ENCODE data around the gene TPSAB1.

The TPSAB1 gene

DNA sequence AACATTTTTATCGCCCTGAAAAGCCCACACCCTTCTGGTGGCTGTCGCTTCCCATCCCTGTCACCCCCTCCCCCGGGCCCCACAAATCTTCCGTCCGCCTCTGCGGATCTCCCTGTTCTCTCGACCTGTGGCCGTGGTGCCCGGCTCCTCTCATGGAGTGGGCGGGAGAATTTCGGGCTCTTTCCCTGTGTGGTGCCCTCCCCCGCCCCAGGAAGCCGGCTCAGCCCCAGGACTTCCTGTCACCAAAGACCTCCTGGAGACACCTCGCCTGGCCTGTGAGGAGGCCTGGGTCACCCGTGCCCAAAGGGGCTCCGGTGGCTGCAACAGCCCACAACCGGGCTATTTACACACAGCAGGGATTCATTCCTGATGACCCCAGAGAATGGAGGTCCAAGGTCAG is 42.8 kb downstream of the TPSAB1 start:
- no peak for DNase-seq (ENCODE audit: low read depth in 2 of 3, low spot score in 1 of 3)

DNA sequence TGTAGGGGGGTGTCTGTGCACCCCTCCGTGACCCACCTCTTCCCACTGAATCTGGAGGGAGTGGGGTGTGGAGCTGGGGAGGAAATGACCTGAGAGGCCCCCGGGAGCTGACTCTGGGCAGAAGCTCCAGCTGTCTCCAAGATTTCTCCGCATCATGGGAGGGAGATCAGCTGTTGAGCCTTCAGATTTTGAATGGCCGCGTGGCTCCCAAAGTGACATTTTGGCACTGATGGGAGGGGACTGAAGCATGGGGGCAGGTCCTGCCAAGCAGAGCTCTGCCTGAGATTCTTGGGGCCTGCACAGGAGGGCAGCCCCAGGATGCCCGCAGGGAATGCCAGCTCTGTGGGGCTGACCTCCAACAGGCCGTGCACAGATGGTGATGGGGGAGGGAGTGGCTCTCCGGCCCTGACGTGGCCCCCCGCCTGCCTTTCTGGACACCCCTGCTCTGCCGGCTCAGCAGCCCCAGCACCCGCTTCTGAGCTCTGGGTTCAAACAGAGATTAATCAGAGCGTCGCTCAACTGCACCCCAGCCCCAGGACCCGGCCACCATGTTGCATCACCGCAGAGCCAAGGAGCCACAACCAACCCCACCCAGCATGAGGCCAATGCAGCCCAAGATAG is 43.6 kb downstream of the TPSAB1 start:
- no peak for DNase-seq (ENCODE audit: low read depth in 2 of 3, low spot score in 1 of 3)

DNA sequence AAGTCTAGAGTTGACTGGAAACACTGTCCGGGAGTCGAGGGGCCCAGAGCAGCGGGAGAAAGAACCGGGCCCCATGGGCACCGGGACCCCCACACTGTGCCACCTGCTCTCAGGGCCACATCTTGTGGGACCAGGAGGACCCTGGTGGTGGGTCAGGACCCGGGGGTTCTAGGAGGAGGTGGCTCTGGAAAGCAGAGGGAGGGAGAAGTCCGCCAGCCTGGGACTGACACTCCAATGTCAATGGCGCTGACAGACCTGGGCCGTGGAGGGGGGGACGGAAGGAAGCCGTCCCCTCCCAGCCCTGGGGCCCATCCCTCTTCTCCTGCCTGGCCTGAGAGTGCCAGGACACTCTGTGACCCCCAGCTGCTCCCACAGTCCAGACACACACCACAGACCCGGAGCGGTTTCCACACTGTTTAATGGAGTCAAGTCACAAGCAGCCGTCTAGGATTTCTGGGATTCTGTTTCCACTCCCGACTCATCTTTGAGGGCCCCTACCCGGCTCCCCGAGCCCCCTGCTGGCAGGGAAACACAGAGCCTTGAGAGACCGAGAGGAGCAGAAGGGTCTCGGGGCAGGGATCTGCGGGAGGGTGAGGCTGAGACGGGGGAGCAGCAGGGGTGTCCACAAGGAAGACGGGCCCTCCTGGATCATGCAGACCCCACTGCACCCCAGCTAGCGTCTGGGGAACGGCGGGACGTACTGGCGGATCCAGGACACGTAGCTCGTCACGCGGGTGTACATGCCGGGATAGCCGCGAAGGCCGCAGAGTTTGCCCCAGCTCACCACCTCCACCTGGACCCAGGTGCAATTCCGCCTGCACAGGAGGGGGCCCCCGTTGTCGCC is 45.4 kb downstream of the TPSAB1 start:
- no peak for DNase-seq (ENCODE audit: low read depth in 2 of 3, low spot score in 1 of 3)

DNA sequence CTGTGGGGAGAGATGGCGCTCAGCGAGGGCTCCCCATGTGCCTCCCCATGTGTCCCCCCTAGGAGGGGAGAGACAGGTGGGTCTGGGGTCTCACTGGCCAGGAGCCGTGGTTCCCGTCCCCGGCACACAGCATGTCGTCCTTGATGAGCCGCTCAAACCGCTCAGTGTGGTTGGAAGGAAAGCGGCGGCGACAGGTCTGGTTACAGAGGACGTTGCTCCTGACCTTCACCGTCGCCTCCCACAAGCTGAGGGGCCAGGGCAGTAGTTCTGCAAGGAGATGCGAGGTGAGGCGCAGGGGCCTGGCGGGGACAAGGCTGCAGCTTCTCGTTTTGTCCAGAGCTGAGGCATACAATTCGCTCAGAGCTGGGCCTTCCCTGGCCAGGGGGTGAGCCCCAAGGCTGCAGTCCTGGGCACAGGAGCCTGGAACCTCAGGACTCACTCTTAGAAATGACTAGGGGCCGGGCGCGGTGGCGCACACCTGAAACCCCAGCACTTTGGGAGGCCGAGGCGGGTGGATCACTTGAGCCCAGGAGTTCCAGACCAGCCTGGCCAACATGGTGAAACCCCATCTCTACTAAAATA is 46.1 kb downstream of the TPSAB1 start:
- no peak for DNase-seq (ENCODE audit: low read depth in 2 of 3, low spot score in 1 of 3)

DNA sequence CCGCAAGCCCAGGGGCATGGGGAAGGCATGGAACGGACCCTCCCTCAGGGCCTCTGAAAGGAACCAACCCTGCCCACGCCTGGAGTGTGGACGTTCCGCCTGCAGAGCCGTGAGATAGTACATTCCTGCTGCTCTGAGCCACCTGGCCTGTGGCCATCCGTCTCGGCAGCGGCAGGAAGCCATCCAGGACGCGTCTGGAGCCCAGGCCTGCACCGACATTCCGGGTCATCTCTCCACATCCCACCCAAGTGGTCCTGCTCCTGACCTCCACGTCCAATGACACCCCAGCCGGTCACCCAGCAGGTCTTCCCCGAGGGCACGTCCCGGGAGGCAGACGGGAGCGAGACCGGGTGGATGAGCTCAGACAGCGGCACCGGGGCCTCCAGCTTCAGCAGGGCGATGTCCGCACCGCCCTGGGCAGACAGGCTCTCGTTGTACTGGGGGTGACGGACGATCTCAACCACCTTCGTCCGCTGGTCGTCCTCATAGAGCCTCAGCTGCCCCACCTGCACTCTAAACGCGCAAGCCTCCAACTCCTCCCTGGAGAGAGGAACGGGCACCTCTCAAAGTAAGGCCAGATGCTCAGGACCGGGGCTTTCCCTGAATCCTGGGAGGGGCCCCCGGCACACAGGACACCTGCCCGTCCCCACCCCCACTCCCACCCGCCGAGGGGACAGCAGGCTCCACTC is 47.6 kb downstream of the TPSAB1 start:
- DNase-seq (ENCODE audit: low read depth in 2 of 3, low spot score in 1 of 3) = no peak

DNA sequence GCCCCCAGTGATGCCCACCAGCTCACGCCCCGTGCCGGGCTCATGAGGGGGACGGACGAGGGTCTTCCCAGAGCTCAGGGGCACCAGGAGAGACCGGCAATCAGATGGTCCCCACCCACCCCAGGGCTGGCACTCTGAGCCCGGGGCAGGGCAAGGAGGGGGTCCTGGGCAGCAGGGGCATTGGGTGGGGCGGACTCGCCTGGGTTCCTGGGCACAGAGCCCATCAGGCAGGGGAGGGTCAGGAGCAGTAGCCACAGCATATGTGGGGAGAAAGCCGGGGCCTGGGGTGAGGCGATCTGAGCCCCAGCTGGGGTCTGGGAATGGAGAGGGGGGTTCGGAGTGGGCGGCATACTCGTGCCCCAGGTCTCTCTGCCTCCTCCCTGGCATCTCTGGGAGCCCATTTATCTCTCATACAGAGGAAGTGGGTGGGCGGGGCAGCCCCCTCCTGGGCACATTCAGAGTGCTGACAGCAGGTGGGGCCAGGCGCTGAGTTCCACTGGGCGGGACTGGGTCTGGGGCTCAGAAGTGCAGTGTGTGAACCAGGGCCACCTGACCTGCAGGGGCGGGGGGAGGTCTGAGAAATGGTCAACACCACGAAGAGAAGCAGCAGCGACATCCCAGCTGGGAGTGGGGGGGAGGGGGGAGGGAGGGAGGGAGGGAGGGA is 48.4 kb downstream of the TPSAB1 start:
- DNase-seq (ENCODE audit: low read depth in 2 of 3, low spot score in 1 of 3) = no peak

DNA sequence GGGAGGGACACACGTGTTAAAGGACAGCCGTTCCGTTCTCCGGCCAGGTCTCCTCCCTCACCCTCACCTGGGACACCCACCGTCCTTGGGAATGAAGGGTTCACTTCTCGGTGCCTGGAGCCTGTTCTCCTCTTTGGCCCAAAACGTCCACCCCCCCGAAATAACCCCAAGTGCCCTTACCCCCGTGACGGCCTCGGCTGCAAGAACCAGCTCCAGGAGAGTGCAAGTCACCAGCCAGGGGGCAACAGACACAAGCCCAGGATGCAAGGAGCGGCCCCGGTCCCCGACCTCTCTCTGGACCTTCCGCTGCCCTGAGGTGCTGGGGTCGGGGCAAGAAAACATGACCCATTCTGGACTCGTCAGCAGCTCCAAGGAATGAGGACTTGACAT is 49.0 kb downstream of the TPSAB1 start:
- no peak for DNase-seq (ENCODE audit: low read depth in 2 of 3, low spot score in 1 of 3)

DNA sequence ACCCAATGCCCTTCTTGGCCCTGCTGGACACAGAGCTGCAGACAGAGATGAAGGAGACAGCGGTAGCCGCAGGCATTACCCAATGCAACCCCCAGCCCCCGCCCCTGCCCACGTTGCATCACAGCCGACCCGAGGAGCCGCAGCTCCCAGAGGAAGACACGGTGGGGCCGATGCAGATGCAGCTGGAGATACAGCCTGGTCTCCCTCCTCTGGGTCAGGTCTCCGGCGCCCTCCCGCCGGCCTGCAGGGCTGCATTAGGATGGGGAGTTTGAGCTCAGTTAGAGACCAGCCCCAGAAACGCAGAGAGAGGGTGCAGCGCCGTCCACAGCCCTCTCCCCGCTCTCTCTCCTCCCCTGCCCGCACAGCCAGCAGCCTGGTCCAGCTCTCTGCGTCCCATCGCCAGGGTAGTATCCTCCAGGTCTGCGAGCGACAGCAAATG is 49.6 kb downstream of the TPSAB1 start:
- DNase-seq (ENCODE audit: low read depth in 2 of 3, low spot score in 1 of 3) = no peak

DNA sequence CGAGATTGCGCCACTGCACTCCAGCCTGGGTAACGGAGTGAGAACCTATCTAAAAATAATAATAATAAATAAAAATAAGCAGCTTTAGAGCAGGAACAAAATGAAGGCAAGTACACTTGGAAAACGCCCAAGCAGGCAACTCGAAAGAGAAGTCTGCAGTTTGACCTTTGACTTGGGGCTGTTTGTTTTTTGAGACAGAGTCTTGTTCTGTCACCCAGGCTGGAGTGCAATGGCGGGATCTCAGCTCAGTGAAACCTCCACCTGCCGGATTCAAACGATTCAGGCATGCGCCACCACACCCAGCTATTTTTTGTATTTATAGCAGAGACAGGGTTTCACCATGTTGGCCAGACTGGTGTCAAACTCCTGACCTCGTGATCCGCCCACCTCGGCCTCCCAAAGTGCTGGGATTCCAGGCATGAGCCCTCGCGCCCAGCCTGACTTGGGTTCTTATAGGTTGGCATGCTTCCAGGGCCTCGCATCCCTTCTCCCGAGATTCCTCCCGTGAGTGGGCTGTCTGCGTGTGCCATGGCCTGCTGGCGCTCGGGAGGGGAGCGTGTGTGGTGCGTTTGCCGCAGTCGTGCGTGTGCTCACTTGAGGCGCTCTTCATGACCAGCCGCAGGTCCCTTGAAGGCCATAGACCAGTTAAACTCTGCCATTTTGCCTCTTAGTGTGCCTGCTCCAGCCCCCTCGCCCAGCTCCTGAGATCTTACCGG is 50.5 kb downstream of the TPSAB1 start:
- no peak for DNase-seq (ENCODE audit: low read depth in 2 of 3, low spot score in 1 of 3)

DNA sequence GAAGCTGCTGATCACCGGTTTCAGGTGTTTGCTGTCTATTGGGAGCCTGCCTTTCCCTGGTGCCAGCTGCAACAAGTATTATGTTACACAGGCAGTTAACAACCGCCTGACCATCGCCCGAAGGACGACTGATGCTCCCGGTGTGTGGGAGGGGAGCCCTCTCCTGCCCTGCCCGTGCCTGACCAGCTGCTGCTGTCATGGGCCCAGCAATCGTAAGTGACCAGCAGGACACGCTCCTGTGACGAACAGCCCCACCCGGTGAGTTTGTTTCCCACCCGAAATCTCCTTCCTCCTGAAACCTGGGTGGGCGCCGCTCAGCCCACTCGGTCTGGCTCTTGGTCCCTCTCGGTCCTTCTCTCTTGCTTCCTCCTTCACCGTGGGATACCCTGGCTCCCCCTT is 51.1 kb downstream of the TPSAB1 start:
- no peak for DNase-seq (ENCODE audit: low read depth in 2 of 3, low spot score in 1 of 3)

Data from stimulated activated CD4-positive, alpha-beta T cell treated with anti-CD3 and anti-CD28 coated beads, Interleukin-12 subunit alpha, Interleukin-12 subunit beta, amount 100 ng/mL, for 48 hours (primary cell).